Sigmoid colon (tissue), 3 donors: ENCODE results near the gene SH3BP1.

Experiments used
- POLR2A ChIP-seq, 2 donors: fragments of 450-650 bp; IDR thresholded peaks; one replicate each; pipeline ENCODE4 v1.6.1; 2016; ENCODE audit warnings: antibody characterized with exemption in 2 of 2, mild to moderate bottlenecking in 2 of 2, moderate library complexity in 2 of 2
- TF ChIP-seq, protein P1 (sequence below), 4 experiments: fragments of 450-650 bp in 3 of 4; fragments of 200-600 bp in 1 of 4; IDR thresholded peaks; one replicate each; pipeline ENCODE4 v1.5.1; 2016 to 2019; ENCODE audit warnings: antibody characterized with exemption in 4 of 4, mild to moderate bottlenecking in 3 of 4, moderate library complexity in 2 of 4

DNA sequence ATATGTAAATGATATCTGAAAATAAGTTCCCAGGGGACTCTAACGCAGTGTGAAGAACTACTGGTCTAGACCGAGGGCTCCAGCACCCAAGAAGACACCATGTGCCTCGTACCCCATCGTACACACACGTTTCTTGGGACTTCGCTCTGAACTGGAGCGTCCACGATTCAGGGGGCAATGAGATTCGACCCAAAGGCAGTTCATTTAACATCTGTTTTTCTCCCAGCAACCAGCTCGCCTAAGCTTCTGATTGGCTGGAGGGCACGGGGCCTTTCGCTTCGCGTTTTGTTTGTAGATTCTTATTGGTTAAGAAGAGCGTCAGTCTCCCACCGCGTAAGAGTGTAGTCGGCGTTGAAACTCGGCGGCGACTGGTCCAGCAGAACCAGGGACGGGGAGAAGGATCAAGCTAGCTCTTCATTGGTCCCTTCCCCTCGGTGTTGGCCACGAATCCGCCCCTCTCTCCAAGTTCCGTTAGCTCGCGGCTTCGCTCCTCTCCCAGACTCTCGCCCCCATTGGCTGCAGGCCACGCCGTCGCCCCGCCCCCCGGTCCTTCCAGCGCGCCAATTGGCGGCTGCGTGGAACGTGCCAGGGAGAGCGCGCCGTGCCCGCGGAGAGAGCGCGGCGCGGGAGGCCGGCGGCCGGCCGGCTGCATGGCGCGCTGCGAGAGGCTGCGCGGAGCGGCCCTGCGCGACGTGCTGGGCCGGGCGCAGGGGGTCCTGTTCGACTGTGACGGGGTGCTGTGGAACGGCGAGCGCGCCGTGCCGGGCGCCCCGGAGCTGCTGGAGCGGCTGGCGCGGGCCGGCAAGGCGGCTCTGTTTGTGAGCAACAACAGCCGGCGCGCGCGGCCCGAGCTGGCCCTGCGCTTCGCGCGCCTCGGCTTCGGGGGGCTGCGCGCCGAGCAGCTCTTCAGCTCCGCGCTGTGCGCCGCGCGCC, 18.9 kb downstream of the SH3BP1 start, which contains the start of gene PDXP:
- TF ChIP-seq, protein P1, sequence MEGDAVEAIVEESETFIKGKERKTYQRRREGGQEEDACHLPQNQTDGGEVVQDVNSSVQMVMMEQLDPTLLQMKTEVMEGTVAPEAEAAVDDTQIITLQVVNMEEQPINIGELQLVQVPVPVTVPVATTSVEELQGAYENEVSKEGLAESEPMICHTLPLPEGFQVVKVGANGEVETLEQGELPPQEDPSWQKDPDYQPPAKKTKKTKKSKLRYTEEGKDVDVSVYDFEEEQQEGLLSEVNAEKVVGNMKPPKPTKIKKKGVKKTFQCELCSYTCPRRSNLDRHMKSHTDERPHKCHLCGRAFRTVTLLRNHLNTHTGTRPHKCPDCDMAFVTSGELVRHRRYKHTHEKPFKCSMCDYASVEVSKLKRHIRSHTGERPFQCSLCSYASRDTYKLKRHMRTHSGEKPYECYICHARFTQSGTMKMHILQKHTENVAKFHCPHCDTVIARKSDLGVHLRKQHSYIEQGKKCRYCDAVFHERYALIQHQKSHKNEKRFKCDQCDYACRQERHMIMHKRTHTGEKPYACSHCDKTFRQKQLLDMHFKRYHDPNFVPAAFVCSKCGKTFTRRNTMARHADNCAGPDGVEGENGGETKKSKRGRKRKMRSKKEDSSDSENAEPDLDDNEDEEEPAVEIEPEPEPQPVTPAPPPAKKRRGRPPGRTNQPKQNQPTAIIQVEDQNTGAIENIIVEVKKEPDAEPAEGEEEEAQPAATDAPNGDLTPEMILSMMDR (IDR thresholded peaks at IDR 0.05): no peak
- TF ChIP-seq POLR2A (IDR thresholded peaks at IDR 0.05): no peak
